Nephron (organoid): ENCODE measurements around the gene LTB4R2.

ENCODE experiments used
- H3K27ac Mint-ChIP-seq, 3 experiments: 2 replicates each; pipeline ENCODE4 v1.8.0; 2020; ENCODE audit warnings: mixed read lengths in 3 of 3, mild to moderate bottlenecking in 2 of 3, moderate library complexity in 1 of 3
- H3K27me3 Mint-ChIP-seq: 2 replicates; pipeline ENCODE4 v1.8.0; 2021; ENCODE audit warnings: low read depth, mild to moderate bottlenecking, moderate library complexity, mixed read lengths
- H3K36me3 Mint-ChIP-seq: 2 replicates; pipeline ENCODE4 v1.8.0; 2020; ENCODE audit warnings: low read depth, mixed read lengths
- H3K4me1 Mint-ChIP-seq: 2 replicates; pipeline ENCODE4 v1.8.0; 2020; ENCODE audit warnings: mixed read lengths
- H3K4me3 Mint-ChIP-seq, 3 experiments: 2 replicates each; pipeline ENCODE4 v1.8.0; 2020; ENCODE audit warnings: mild to moderate bottlenecking in 3 of 3, mixed read lengths in 3 of 3, moderate library complexity in 2 of 3
- H3K9me3 Mint-ChIP-seq: 2 replicates; pipeline ENCODE4 v1.8.0; 2020; ENCODE audit warnings: mixed read lengths
- TF ChIP-seq, protein P1 (sequence below), 3 experiments: fragments of 200-600 bp; sonication (generic); IDR thresholded peaks; one replicate each; pipeline ENCODE4 v1.5.0; 2021; ENCODE audit warnings: antibody characterized with exemption in 3 of 3; ENCODE audit not compliant: unreplicated experiment in 3 of 3

The LTB4R2 gene

GRCh38 chr14:24339284-24340151 lies 29.6 kb downstream of the LTB4R2 start, which contains the start of gene RIPK3:
TSS of gene RIPK3 (minus strand) at chr14:24339991. CDS start at chr14:24339826, 165 bp downstream.
- Mint-ChIP-seq H3K4me1 (peaks cover 12% of the 10 kb centered on the region), H3K36me3 (no peaks in the 10 kb centered on the region), H3K4me3 (peak within 1 kb of the TSS; percentile 75 to 77 (median 77)), H3K27me3 (peaks cover 84% of the 10 kb centered on the region), H3K27ac (no peak within 1 kb of the TSS), H3K9me3 (no peaks in the 10 kb centered on the region)
- TF ChIP-seq, protein P1, sequence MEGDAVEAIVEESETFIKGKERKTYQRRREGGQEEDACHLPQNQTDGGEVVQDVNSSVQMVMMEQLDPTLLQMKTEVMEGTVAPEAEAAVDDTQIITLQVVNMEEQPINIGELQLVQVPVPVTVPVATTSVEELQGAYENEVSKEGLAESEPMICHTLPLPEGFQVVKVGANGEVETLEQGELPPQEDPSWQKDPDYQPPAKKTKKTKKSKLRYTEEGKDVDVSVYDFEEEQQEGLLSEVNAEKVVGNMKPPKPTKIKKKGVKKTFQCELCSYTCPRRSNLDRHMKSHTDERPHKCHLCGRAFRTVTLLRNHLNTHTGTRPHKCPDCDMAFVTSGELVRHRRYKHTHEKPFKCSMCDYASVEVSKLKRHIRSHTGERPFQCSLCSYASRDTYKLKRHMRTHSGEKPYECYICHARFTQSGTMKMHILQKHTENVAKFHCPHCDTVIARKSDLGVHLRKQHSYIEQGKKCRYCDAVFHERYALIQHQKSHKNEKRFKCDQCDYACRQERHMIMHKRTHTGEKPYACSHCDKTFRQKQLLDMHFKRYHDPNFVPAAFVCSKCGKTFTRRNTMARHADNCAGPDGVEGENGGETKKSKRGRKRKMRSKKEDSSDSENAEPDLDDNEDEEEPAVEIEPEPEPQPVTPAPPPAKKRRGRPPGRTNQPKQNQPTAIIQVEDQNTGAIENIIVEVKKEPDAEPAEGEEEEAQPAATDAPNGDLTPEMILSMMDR (IDR thresholded peaks at IDR 0.05; ENCODE audit: unreplicated experiment in 3 of 3), result no peak

DNA sequence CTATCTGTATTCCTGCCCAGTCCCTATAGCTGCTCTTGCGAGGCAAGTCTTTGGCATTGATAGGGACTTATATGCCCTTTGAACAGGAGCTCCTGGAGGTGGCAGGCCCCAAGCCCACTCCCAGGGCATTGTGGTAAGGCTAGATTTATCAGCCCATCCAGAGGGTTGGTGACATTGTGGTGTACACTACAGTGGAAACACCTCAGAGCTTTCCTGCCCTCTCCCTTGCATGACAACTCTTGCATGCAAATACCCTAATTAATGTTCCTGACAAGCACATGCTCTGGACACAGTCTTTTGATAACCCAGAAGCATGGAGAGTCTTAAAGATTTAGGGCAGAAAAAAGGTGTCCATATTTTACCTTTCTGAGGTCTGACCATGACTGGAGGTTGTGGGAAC lies 30.7 kb downstream of the LTB4R2 start:
- H3K27me3 Mint-ChIP-seq, result peaks cover 84% of the 10 kb centered on the region
- TF ChIP-seq, protein P1 (IDR thresholded peaks at IDR 0.05; ENCODE audit: unreplicated experiment in 3 of 3), result no peak
- H3K36me3 Mint-ChIP-seq, result no peaks in the 10 kb centered on the region
- H3K4me1 Mint-ChIP-seq, result peaks cover 6% of the 10 kb centered on the region
- no peaks in the 10 kb centered on the region for H3K9me3 Mint-ChIP-seq
- H3K4me3 Mint-ChIP-seq, result no peak overlapping the region
- H3K27ac Mint-ChIP-seq, result no peak overlapping the region

GRCh38 chr14:24342889-24343288 lies 32.9 kb downstream of the LTB4R2 start:
- TF ChIP-seq, protein P1 (IDR thresholded peaks at IDR 0.05; ENCODE audit: unreplicated experiment in 3 of 3), result no peak

GRCh38 chr14:24343795-24344660 lies 34.1 kb downstream of the LTB4R2 start:
- Mint-ChIP-seq H3K9me3 (no peaks in the 10 kb centered on the region), H3K36me3 (no peaks in the 10 kb centered on the region), H3K27ac (no peak overlapping the region), H3K27me3 (peaks cover 56% of the 10 kb centered on the region), H3K4me1 (no peaks in the 10 kb centered on the region), H3K4me3 (no peak overlapping the region)
- TF ChIP-seq, protein P1 (IDR thresholded peaks at IDR 0.05; ENCODE audit: unreplicated experiment in 3 of 3), result no peak

More at GRCh38 chr14:24342889-24343288, 32.9 kb downstream of the LTB4R2 start:
- no peak overlapping the region for H3K4me3 Mint-ChIP-seq
- no peaks in the 10 kb centered on the region for H3K4me1 Mint-ChIP-seq
- H3K27ac Mint-ChIP-seq, result no peak overlapping the region
- H3K27me3 Mint-ChIP-seq, result peaks cover 62% of the 10 kb centered on the region
- no peaks in the 10 kb centered on the region for H3K9me3 Mint-ChIP-seq
- no peaks in the 10 kb centered on the region for H3K36me3 Mint-ChIP-seq

GRCh38 chr14:24347134-24347533 lies 37.2 kb downstream of the LTB4R2 start:
- H3K4me3 Mint-ChIP-seq, result no peak overlapping the region
- H3K27me3 Mint-ChIP-seq, result peaks cover 50% of the 10 kb centered on the region
- H3K27ac Mint-ChIP-seq, result no peak overlapping the region
- no peaks in the 10 kb centered on the region for H3K4me1 Mint-ChIP-seq
- H3K9me3 Mint-ChIP-seq, result no peaks in the 10 kb centered on the region
- TF ChIP-seq, protein P1 (IDR thresholded peaks at IDR 0.05; ENCODE audit: unreplicated experiment in 3 of 3), result no peak
- no peaks in the 10 kb centered on the region for H3K36me3 Mint-ChIP-seq
